Measurements from ENCODE around the gene DENND4A.

- TF ChIP-seq CTCF (IDR thresholded peaks at IDR 0.05) (no peak), ELF1 (IDR thresholded peaks at IDR 0.05) (no peak), YY1 (IDR thresholded peaks at IDR 0.05; ENCODE audit: low read depth) (no peak), USF2 (IDR thresholded peaks at IDR 0.05; ENCODE audit: borderline replicate concordance, low read depth, low read length) (no peak), TAF1 (IDR thresholded peaks at IDR 0.05; ENCODE audit: borderline replicate concordance, low read depth, low read length) (no peak)
These were observed 149.5 kb downstream of the DENND4A start for GRCh38 chr15:65642594-65642993.
